SU-DHL-6 (cell line): ENCODE data around the gene PRB4.

Experiments used
- H2AFZ ChIP-seq: fragments of 200-600 bp; sonication (generic); 2 replicates; pipeline ENCODE4 v1.6.1; 2014; ENCODE audit warnings: low read depth, mild to moderate bottlenecking, moderate library complexity, mixed read lengths, antibody characterized with exemption, low read length; ENCODE audit not compliant: severe bottlenecking
- H3F3A ChIP-seq: fragments of 200-600 bp; shearing (Covaris generic); 2 replicates; pipeline ENCODE4 v1.6.0; 2016; ENCODE audit warnings: antibody characterized with exemption, mild to moderate bottlenecking; ENCODE audit not compliant: insufficient read depth
- H3K27ac ChIP-seq: fragments of 200-600 bp; sonication (generic); 2 replicates; pipeline ENCODE4 v1.5.1; 2016; ENCODE audit warnings: low read depth, mild to moderate bottlenecking, low read length, moderate library complexity, mixed read lengths
- H3K27me3 ChIP-seq: fragments of 200-600 bp; sonication (generic), shearing (Covaris generic); 2 replicates; pipeline ENCODE4 v1.6.0; 2014; ENCODE audit warnings: mild to moderate bottlenecking, low read length
- H3K36me3 ChIP-seq: fragments of 200-600 bp; sonication (generic); 2 replicates; pipeline ENCODE4 v1.6.1; 2014; ENCODE audit warnings: mild to moderate bottlenecking, low read length, mixed read lengths
- H3K4me2 ChIP-seq: fragments of 300-600, 200-600 bp; shearing (Covaris generic), sonication (generic); 2 replicates; pipeline ENCODE4 v1.6.0; 2014; ENCODE audit warnings: low read length, low read depth, mild to moderate bottlenecking; ENCODE audit not compliant: poor library complexity, severe bottlenecking
- H3K4me3 ChIP-seq: fragments of 200-600 bp; sonication (generic); 2 replicates; pipeline ENCODE4 v1.5.1; 2014; ENCODE audit warnings: antibody characterized with exemption, low read length, mild to moderate bottlenecking, mixed read lengths; ENCODE audit not compliant: insufficient read depth, poor library complexity, severe bottlenecking
- H3K79me2 ChIP-seq: fragments of 200-600 bp; sonication (generic); 2 replicates; pipeline ENCODE4 v1.6.1; 2014; ENCODE audit warnings: mild to moderate bottlenecking, low read length, moderate library complexity; ENCODE audit not compliant: insufficient read depth
- H3K9ac ChIP-seq: fragments of 200-600 bp; sonication (generic); 2 replicates; pipeline ENCODE4 v1.7.0; 2014; ENCODE audit warnings: mild to moderate bottlenecking, low read length
- H3K9me2 ChIP-seq: fragments of 200-600 bp; sonication (generic); replicated peaks from 2 replicates; pipeline ENCODE4 v1.6.1; 2014; ENCODE audit warnings: low read length; ENCODE audit not compliant: insufficient read depth
- H3K9me3 ChIP-seq: fragments of 200-600 bp; sonication (generic); 2 replicates; pipeline ENCODE4 v1.6.1; 2014; ENCODE audit warnings: low read length, mixed read lengths; ENCODE audit not compliant: insufficient read depth
- H4K20me1 ChIP-seq: fragments of 200-600 bp; sonication (generic); 2 replicates; pipeline ENCODE4 v1.6.1; 2014; ENCODE audit warnings: low read depth, mild to moderate bottlenecking, antibody characterized with exemption, low read length, moderate library complexity, mixed read lengths
- EZH2phosphoT487 ChIP-seq: fragments of 200-600 bp; sonication (generic), shearing (Covaris generic); conservative IDR thresholded peaks from 2 replicates; pipeline ENCODE4 v1.6.1; 2018; ENCODE audit warnings: mild to moderate bottlenecking, antibody characterized with exemption, low read length, moderate library complexity, mixed read lengths
- TF ChIP-seq, protein P1 (sequence below): fragments of 200-600 bp; sonication (generic); IDR thresholded peaks from one replicate; pipeline ENCODE4 v1.5.1; 2017; ENCODE audit warnings: antibody characterized with exemption, mild to moderate bottlenecking, low read length, moderate library complexity; ENCODE audit not compliant: insufficient read depth, poor library complexity, severe bottlenecking

PRB4 gene

DNA sequence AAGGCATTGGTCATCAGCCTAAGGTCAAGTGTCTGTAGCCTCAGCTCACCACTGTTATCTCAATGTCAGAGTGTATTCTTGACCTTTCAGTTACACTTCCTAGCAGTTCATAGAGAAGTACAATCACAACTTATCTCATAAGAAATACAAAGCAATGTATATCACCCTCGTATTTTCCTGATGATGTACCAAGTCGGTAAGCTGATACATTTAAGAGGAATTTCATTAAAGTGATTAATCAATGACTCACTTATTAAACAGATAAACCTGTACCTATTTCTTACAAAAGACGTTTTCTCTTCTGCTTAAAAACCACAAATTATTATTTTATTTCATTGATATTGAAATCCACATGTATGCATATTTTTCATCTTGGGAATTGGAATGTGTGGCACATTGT lies 36.8 kb downstream of the PRB4 start:
- no peaks in the 10 kb centered on the region for H3F3A ChIP-seq
- H3K27ac ChIP-seq = no peak overlapping the region
- no peak overlapping the region for H3K4me3 ChIP-seq
- H4K20me1 ChIP-seq = no peaks in the 10 kb centered on the region
- H2AFZ ChIP-seq = no peak overlapping the region
- no peak for TF ChIP-seq EZH2phosphoT487
- TF ChIP-seq, protein P1, sequence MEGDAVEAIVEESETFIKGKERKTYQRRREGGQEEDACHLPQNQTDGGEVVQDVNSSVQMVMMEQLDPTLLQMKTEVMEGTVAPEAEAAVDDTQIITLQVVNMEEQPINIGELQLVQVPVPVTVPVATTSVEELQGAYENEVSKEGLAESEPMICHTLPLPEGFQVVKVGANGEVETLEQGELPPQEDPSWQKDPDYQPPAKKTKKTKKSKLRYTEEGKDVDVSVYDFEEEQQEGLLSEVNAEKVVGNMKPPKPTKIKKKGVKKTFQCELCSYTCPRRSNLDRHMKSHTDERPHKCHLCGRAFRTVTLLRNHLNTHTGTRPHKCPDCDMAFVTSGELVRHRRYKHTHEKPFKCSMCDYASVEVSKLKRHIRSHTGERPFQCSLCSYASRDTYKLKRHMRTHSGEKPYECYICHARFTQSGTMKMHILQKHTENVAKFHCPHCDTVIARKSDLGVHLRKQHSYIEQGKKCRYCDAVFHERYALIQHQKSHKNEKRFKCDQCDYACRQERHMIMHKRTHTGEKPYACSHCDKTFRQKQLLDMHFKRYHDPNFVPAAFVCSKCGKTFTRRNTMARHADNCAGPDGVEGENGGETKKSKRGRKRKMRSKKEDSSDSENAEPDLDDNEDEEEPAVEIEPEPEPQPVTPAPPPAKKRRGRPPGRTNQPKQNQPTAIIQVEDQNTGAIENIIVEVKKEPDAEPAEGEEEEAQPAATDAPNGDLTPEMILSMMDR = no peak
- H3K27me3 ChIP-seq = no peaks in the 10 kb centered on the region
- H3K79me2 ChIP-seq = no peaks in the 10 kb centered on the region
- no peak overlapping the region for H3K9ac ChIP-seq
- no peaks in the 10 kb centered on the region for H3K36me3 ChIP-seq
- no peak overlapping the region for H3K4me2 ChIP-seq
- H3K9me2 ChIP-seq = no peaks in the 10 kb centered on the region
- no peaks in the 10 kb centered on the region for H3K9me3 ChIP-seq

DNA sequence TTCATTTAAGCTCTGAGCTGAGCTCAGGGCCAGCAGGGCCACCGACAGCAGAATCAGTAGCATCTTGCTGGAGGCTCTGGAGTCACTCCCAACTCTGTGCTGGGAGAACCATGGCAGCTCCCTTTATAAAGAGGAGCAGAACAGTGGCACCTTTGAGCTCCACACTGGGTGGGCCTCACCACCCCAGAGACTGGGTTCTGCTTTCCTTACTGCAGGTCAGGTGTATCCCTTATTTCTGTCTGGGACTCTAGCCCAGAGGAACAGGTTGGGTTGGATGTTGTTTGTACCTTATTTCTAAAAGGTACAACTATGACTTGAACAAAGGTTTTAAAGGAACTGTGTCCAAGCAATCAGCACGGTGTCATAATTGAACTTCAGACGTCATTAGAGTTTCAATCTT lies 40.6 kb downstream of the PRB4 start, which contains the start of gene PRB3:
Gene PRB3 (minus strand): TSS at position 101 of the 400 bp plus-strand sequence. CDS start 38 bp downstream, at position 63.
- Histone ChIP-seq H3K9me3 (no peaks in the 10 kb centered on the region), H3K4me2 (no peak within 1 kb of the TSS)

DNA sequence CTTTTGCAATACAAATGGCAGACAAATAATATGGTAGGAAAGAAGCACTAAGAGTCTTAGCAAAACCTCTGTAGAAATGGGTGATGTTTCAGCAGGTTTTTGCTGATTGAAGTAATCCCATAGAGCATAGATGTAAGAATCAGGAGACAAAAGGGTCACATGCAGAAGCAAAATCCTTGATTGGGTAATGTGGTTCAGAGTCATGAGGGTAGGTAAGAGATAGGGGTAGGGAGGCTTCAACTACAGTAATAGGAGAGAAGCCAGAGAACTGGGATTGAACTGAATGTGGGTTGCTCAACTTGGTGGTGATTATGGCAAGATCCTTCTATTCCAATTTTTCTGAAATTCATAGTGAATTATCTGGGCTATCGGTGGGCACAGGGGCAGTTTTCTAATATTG lies 45.7 kb downstream of the PRB4 start:
- H3K9ac ChIP-seq = no peak overlapping the region
- H3K79me2 ChIP-seq = no peaks in the 10 kb centered on the region
- no peaks in the 10 kb centered on the region for H3K9me2 ChIP-seq
- H3K27me3 ChIP-seq = no peaks in the 10 kb centered on the region
- no peaks in the 10 kb centered on the region for H4K20me1 ChIP-seq
- H3F3A ChIP-seq = no peaks in the 10 kb centered on the region
- H3K27ac ChIP-seq = no peak overlapping the region
- no peak overlapping the region for H3K4me3 ChIP-seq
- H3K9me3 ChIP-seq = no peaks in the 10 kb centered on the region
- H3K36me3 ChIP-seq = no peaks in the 10 kb centered on the region
- TF ChIP-seq, protein P1 = no peak
- TF ChIP-seq EZH2phosphoT487 = no peak
- no peak overlapping the region for H3K4me2 ChIP-seq
- H2AFZ ChIP-seq = no peak overlapping the region

More for the DNA sequence above, 40.6 kb downstream of the PRB4 start, which contains the start of gene PRB3:
- no peaks in the 10 kb centered on the region for H4K20me1 ChIP-seq
- H3K9ac ChIP-seq = no peak within 1 kb of the TSS
- H3K9me2 ChIP-seq = no peaks in the 10 kb centered on the region
- no peaks in the 10 kb centered on the region for H3F3A ChIP-seq
- no peaks in the 10 kb centered on the region for H3K79me2 ChIP-seq
- no peak within 1 kb of the TSS for H2AFZ ChIP-seq
- no peaks in the 10 kb centered on the region for H3K27me3 ChIP-seq
- H3K4me3 ChIP-seq = no peak within 1 kb of the TSS
- H3K27ac ChIP-seq = no peak within 1 kb of the TSS
- no peak for TF ChIP-seq EZH2phosphoT487
- TF ChIP-seq, protein P1 = no peak
- H3K36me3 ChIP-seq = no peaks in the 10 kb centered on the region
